Measurements from ENCODE around the gene DHRS2.
"Not testable (repeated sequence)": the region's sequence is repeated elsewhere in the genome, so short reads cannot be mapped to it uniquely, and the experiment has no call there.

Gene DHRS2

DNA sequence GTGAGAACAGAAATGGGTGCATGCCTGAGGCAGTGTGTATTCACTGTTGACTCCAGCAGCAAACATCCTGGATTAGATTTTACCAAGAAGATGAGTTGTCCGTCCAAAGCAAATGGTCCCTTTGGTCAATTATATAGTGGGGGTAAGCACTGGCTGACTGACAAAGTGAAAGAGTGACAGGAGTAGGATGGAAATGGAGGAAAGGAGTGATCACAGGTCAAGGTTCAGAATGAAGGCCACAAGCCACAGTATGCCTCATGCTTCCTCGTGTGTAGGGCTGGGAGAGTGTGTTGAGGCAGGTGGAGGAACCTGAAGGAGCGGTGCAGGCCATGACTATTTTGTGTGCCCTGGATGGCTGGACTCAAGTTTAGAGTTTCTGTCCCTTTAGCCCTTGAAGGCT, 14.3 kb downstream of the DHRS2 start:
- DNase-seq = no peak

DNA sequence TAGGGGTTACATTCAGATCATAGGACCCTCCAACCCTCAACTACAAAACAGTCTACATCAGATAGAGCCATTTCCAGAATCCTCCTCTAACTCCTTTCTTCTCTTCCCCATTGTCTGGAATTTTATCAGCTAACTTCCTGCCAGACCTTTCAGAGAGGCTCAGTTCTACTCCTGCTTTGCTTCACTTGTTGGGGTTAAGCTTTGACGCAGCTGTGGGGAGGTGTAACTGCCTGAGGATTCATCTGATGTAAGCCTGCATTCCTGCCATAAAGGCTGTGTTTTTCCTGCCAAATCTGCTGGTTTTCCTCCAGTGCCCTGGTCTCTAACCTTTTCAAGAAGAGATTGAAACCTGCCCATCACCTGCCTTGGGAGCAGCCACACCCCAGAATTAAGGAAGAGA, 16.9 kb downstream of the DHRS2 start:
- no peak for DNase-seq

DNA sequence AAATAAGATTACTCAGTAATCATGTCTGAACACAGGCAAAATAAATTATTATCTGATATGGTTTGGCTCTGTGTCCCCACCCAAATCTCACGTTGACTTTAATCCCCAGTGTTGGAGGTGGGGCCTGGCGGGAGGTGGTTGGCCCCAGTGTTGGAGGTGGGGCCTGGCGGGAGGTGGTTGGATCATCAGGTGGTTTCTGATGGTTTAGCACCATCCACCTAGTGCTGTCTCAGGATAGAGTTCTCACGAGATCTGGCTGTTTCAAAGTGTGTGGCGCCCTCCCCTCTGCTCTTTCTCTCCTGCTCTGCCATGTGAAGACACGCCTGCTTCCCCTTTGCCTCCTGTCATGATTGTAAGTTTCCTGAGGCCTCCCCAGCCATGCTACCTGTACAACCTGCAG, 18.1 kb downstream of the DHRS2 start:
- no peak for DNase-seq

DNA sequence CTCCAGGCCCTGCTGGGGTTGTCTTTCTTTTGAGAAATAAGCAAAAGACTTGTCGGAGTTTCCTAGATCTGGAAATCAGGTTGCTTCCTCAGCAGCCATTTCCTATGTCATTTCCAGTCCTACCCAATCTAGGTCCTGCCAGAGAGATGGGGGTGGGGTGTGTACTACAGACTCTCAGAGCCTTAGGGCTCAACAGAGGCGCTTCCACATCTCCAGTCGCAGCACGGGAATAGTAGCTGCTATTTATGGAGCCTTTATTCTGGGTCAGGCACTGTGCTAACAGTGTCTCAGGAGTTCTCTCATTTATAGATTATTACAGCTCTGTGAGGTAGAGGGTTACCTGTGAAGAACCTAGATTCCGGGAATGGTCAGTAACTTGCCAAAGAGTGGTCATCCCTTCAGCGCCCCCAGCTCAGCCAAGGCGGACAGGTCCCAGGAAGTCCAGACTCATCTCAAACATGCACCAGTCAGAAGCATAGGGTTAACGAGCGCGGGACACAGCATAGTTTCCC, 21.9 kb downstream of the DHRS2 start:
- no peak for DNase-seq

DNA sequence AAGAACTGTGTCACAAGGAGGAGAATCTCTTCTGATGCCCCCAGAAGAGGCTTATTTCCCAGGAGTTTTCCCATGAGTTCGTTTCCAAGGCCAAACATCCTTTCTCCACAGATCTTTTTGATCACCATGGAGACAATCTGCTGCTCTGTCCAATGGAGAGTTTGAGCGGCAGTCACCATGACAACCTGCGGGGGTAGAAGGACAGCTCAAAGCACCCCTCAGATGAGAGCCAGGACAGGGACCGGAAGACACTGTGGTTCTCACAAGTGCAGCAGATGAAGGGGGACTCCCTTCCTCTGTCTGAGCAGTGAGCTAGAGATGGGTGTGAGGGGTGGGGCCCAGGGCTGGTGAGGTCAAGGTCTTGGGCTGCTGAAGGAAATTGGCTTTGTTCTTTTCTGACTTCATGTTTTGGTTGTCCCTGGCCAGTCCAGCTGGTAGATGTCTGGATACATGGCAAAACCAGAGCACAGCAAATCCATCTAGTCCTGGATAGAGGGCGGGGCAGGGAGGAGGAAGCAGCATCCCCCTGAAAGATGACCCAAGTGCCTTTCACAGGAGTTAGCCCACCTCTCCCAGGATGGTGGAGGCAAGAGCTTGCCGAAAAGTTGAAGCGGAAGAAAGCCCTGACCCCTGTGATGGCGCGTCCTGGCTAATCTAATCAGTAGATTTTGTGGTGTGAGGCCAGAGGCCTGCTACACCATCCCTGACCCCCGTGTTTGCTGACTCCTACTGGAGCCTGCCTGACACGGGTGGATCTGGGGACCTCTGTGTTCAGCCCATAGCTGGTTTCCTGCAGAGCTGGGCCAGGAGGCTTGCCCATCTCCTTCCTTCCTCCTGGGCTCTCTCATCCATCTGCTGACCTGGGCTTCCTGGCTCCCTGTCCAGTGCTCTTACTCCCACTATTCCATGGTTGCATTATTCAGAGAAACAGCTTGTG, 24.4 kb downstream of the DHRS2 start:
- DNase-seq = no peak

DNA sequence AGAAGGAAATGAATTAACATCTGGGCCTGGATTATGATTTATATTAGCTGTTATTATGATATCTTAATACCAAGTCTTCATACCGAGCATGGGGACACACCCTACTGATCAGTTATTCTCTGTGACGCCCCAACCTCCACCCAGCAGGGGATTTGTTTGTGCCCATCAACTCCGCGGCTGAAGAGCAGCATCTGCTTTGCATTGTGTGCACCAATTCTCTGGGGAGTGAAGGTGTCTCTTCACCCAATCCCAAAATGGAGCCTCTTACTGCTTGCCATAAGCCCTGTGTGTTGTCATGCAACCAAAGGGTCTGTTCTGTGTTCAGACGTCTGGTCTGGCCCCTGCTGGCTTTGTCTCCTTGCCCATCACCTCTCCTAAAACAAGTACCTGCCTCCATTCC, 25.4 kb downstream of the DHRS2 start:
- no peak for DNase-seq

DNA sequence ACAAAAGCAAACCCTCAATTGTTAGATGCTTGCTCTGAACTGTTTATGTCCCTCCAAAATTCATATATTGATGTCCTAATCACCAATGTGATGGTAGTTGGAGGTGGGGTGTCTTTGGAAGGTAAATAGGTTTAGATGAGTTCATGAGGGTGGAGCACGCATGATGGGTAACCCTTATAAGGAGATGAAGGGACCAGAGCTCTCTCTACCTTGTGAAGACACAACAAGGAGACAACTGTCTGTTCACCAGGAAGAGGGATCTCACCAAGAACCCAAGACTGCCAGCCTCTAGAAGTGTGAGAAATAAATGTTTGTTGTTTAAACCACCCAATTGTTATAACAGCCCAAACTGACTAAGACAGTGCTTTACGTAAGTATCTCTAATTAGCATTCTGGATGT, 27.0 kb downstream of the DHRS2 start:
- DNase-seq = no peak

DNA sequence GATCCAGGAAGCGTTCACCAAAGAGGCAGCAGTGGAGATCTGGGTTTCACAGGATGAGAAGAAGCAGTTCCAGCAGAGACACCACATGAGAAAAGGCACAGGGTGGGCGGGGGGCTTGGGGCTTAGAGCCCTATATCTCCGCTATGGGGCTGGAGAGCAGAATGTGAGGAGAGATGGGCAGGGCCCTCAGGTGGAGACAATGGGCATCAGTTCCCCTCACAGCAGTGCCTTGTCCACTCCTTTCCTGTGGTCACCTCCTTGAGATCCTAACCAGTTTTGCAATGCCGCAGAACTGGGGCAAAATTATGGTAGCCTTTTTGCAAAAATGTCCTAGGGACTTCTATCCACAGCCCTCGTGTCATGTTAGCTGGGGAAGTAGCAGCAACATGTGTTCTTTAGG, 27.5 kb downstream of the DHRS2 start:
- DNase-seq = no peak

DNA sequence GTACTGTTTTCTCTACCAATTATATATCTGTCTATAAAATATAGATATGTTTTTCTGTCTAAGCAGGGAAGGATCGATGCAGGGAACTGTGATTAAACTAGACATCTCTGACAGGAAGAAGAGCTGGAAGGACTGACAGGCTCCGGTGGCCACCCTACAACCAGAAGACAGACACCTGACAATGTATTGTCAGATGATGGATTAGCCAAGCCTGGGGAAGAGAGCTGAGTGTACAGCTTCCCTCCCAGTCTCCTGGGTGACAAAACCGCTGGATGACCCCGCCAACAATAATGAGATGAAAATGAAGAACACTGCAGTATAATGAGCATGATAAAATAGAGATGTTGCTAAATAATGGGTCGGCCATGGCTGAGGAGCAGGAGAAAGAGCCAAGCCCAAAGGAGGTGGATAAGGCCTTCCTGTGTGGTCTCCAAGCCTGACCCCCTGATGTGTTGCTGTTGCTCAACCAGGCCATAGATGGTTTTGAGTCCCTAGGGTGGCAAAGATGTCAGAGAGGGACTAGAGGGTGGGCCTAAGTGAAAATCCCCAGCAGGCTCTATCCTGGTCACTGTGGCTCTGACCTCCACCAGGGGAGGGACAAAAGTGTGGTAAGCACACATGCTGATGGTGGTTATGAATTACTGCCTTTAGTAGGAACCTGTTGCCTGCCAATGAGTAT, 28.2 kb downstream of the DHRS2 start:
- no peak for DNase-seq

DNA sequence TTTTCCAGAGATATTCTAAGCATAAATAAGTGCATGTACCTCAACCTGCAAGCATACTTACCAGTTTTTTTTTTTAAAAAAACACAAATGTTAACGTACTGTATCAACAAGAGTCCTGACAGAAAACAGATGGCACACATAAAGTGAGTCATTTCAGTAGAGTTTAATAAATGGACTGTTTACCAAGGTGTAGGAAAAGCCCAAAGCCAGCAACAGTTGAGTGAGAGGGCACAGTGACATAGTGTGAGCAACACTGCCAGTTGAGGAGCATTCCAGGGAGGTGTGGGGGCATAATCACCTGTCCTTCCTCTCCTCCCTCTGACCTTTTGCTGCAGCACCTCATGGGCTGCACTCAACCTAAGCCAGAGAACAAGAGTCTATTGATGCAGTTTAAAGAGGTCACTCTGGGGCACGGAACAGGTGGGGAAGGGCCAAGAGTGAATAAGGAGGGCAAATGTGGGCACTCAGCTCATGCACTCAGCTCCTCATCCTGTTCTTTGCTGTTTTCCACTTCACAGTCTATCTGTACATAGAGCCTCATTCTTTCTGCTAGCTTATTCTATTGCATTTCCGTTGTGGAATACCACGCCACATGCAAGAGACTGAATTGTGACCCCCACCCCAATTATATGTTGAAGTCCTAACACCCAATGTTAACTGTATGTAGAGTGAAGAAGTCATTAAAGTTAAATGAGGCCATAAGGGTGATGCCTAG, 29.3 kb downstream of the DHRS2 start:
- DNase-seq = no peak

DNA sequence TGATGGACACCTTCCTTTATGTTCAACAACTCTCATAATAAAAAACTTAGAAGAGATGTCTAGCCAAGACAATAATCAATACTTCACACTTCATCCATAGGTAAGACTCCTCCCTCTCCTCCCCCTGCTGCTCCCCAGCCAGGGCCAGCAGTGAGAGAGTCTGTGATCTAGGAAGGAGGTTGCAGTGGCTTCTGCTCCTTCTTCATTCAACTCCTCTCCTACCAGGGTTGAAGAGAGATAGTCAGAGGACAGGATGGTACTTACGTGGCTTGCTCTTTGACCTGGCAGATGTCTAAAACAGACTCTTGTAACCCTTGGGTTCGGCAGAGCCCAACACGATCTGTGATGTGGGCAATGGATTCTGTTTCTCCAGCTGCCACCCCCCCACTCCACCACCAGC, 31.0 kb downstream of the DHRS2 start:
- DNase-seq = no peak

DNA sequence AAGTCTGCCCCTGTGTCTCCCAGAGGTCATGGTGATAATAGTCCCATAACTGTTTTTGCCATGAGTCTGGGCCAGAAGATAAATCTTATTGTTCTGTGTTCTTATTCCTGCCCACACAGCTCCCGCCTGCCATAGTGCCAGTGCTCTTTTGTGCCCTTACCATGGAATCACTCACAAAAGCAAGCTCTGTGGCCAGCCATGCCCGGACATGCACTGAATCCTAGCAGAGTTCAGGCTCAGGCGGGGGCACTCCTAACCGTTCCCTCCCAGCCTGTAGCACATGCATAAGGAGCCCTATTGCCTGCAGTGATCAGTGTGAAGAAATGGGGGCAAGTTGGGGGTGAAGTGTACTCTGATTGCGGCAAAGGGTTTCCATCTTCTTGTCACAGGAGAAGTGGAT, 33.3 kb downstream of the DHRS2 start:
- no peak for DNase-seq

DNA sequence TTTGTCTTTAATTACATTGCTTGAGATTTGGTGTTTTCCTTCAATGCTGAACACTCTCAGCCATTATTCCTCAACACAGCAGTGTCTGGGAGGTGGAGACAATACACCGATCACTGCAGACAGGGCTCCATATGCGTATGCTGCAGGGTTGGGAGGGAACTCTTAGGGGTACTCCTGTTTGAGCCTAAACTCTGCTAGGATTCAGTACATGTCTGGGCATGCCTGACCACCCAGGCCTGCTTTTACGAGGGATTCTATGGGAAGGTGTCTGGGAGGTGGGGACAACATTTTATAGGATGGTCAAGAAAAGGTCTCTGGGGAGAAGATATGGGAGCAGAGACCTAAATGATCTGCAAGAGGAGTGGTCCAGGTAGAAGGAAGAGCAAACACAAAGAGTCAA, 34.3 kb downstream of the DHRS2 start:
- DNase-seq = no peak

DNA sequence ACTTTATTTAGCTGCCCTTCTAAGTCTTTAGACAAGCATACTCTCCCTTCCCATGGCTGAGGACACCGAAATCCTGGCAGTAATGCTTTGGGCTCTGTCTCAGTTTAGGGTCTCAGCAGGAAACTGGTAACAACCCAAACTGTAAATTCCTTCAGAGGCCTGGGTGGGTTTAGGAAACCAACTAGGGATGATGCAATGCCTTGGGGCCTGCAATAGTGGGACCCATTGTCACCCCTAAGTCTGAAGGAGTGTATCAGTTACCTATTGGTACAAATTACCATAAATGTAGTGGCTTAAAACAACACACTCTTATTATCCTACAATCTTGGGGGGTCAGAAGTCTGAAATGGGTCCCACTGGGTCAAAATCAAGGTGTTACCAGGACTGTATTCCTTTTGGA, 36.0 kb downstream of the DHRS2 start:
- DNase-seq = no peak

DNA sequence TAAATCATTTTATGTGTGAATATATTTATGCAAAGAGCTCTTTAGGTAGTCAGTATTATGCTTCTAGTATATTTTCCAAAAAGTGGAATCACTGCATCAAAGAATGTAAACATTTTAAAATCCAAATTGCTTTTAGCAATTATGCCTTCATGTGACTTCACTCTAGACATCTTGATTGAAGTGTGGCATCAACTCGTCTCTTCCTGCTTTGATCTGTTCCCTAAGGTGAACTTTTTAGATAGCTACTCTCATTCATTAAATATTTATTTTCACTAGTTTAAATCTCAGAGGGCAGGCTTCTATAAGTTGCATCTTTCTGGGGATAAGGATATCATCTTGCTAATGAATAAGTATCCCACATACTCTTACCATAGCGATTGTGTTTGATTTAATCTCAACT, 39.2 kb downstream of the DHRS2 start:
- no peak for DNase-seq

DNA sequence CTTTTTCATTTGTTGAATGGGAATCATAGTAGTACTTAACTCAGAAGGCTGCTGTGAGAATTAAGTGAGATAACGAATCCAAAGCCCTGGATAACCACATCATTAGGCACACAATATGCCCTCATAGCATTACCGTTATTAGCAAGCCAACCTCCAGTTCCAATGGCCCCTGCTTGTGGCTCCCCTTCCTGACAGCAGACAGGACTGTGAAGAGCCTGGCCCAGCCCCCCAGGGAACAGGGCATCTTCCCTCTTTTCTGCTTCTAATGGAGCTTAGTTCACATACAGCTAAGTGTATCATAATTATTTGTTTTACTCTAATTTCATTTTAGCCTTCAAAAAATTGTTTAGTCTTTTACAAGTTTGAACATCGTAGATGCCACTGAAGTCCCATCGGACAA, 39.7 kb downstream of the DHRS2 start:
- DNase-seq = no peak

DNA sequence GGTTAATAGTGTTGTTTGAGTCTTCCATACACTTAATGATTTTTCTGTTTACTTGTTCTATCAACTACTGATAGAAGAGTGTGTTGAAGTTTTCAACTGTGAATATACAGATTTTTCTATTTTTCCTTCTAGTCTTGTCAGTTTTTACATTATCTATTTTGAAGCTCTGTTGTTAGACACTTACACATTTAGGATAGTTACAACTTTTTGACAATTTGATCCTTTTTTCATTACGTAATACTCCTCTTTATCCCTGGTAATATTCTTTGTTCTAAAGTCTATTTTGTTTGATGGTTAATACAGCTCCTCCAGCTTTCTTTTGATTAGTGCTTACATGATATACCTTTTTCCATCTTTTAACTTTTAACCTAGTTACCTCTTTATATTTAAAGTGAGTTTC, 45.2 kb downstream of the DHRS2 start:
- no peak for DNase-seq

DNA sequence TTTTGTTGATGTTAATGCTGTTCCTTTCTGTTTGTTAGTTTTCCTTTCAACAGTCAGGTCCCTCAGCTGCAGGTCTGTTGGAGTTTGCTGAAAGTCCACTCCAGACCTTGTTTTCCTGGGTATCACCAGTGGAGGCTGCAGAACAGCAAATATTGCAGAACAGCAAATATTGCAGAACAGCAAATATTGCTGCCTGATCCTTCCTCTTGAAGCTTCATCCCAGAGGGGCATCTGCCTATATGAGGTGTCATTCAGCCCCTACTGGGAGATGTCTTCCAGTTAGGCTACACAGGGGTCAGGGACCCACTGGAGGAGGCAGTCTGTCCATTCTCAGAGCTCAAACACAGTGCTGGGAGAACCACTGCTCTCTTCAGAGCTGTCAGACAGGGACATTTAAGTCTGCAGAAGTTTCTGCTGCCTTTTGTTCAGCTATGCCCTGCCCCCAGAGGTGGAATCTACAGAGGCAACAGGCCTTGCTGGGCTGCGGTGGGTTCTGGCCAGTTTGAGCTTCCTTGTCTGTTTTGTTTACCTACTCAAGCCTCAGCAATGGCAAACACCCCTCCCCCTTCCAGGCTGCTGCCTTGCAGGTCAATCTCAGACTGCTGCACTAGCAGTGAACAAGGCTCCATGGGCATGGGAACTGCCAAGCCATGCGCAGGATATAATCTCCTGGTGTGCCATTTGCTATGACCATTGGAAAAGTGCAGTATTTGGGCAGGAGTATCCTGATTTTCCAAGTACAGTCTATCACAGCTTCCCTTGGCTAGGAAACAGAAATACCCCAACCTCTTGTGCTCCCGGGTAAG, 53.7 kb downstream of the DHRS2 start:
- not testable (repeated sequence) for DNase-seq

DNA sequence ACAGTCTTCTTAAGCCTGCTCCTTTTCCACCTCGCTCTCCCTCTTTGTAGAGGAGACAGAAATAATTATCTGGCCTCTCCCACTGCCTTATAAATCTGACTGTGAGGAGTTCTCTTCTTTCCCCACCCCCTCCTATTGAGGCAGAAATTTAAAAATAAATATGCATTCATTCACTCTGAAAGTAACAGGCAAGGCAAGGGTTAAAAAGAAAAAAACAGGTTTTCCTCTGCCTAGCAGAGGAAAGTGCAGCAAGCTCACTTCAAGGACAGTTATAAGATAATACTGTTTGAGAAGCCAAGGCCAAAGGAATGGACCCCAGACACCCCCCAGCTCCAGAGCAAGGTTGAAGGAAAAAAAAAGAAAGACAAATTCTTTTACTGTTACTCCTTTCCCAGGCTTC, 56.3 kb downstream of the DHRS2 start:
- no peak for DNase-seq

DNA sequence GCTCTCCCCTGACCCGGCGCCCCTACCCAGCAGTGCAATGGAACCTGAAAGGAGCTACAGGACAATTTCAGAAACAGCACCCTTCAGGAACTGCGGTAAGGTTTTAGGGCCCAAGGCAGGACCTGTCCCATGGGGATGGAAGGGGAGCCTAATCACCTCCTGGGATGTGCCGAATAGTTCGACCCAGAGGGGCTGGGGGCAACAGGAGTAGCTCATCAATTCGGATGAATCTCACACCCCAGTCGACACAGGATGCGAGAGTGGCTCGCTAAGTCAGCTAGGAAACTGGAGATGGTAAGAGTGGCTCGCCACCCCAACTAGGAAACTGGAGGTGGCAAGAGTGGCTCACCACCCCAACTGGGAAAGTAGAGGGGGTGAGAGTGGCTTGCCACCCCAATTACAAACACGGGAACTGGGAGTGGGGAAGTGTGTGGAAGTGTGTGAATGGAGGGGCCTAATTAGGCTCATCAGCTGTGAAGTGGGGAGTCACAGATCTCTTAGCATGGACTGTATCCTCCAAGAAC, 57.1 kb downstream of the DHRS2 start:
- DNase-seq = no peak

DNA sequence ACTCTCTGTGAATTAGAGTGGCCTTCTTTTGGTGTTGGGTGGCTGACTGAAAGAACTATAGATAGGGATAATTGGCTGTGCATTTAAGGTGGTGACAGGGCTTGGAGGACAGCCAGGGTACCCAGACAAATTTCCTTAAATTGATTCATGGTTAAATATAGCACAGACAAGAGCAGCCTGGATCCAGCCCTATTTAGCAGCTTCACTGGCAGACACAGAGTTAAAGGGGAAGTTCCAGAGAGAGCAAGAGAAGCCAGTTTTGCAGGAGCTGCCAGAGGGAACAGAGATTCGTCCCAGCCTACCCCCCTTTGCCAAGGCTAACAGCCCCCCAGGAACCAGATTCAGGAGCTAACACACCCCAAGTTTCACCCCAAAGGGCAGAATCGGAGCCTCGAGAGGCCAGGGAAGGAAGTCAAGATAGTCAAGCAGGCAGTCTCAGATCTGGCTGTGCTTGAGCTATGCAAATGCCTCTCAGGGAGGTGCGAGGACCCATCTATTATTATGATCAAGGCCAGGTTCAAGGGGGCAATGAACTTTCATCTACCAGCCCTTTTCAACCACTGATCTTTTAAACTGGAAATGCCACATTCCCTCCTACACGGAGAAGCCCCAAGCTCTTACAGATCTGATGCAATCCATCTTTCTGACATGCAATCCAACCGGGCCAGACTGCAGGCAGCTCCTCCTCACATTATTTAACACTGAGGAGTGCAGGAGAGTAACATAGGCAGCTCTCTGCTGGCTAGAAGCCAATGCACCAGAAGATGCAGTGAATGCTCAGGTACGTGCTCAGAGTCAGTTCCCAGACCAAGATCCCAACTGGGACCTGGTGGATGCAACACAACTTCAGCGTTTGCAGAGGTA, 58.2 kb downstream of the DHRS2 start:
- DNase-seq = no peak

Measured in activated T-cell treated with anti-CD3 and anti-CD28 coated beads, Interleukin-2, amount 50 U/mL, for 48 hours (primary cell).